Measurements from ENCODE around the gene TERC.

DNA sequence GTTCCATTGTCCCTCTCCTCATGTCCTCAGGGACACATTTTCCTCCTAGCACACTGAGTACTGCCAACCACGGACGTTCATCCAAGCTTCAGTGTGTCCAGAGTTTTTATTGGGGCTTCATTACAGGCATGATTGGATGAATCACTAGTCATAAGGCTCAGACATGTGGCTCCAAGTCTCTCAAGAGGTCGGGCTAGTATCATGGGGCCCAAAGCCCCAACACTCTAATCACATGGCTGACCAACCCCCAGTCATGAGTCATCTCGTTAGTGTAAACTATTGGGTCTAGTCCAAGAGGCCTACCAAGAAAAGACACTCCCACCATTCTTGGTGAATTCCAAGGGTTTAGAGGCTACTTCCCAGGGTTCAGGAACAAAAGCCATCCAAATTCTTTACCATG is 4.4 kb downstream of the TERC start:
- TF ChIP-seq, protein P1, sequence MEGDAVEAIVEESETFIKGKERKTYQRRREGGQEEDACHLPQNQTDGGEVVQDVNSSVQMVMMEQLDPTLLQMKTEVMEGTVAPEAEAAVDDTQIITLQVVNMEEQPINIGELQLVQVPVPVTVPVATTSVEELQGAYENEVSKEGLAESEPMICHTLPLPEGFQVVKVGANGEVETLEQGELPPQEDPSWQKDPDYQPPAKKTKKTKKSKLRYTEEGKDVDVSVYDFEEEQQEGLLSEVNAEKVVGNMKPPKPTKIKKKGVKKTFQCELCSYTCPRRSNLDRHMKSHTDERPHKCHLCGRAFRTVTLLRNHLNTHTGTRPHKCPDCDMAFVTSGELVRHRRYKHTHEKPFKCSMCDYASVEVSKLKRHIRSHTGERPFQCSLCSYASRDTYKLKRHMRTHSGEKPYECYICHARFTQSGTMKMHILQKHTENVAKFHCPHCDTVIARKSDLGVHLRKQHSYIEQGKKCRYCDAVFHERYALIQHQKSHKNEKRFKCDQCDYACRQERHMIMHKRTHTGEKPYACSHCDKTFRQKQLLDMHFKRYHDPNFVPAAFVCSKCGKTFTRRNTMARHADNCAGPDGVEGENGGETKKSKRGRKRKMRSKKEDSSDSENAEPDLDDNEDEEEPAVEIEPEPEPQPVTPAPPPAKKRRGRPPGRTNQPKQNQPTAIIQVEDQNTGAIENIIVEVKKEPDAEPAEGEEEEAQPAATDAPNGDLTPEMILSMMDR (IDR thresholded peaks at IDR 0.05; ENCODE audit: insufficient read depth, low read length), result no peak
- TF ChIP-seq POLR2AphosphoS5 (IDR thresholded peaks at IDR 0.05; ENCODE audit: low read depth) (no peak), GABPA (IDR thresholded peaks at IDR 0.05; ENCODE audit: low read depth) (no peak), SPI1 (IDR thresholded peaks at IDR 0.05; ENCODE audit: borderline replicate concordance, low read depth) (no peak)
- TF ChIP-seq, protein P2, sequence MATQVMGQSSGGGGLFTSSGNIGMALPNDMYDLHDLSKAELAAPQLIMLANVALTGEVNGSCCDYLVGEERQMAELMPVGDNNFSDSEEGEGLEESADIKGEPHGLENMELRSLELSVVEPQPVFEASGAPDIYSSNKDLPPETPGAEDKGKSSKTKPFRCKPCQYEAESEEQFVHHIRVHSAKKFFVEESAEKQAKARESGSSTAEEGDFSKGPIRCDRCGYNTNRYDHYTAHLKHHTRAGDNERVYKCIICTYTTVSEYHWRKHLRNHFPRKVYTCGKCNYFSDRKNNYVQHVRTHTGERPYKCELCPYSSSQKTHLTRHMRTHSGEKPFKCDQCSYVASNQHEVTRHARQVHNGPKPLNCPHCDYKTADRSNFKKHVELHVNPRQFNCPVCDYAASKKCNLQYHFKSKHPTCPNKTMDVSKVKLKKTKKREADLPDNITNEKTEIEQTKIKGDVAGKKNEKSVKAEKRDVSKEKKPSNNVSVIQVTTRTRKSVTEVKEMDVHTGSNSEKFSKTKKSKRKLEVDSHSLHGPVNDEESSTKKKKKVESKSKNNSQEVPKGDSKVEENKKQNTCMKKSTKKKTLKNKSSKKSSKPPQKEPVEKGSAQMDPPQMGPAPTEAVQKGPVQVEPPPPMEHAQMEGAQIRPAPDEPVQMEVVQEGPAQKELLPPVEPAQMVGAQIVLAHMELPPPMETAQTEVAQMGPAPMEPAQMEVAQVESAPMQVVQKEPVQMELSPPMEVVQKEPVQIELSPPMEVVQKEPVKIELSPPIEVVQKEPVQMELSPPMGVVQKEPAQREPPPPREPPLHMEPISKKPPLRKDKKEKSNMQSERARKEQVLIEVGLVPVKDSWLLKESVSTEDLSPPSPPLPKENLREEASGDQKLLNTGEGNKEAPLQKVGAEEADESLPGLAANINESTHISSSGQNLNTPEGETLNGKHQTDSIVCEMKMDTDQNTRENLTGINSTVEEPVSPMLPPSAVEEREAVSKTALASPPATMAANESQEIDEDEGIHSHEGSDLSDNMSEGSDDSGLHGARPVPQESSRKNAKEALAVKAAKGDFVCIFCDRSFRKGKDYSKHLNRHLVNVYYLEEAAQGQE (IDR thresholded peaks at IDR 0.05; ENCODE audit: insufficient replicate concordance, low read depth), result no peak
